GM04504 (cell line): ENCODE results near the gene CADPS.

ENCODE experiments used
- DNase-seq: peaks from one replicate; pipeline ENCODE4 v3.0.0-alpha.2; 2012; ENCODE audit warnings: low read depth

CADPS gene

GRCh38 chr3:62873761-62874710 lies 1.2 kb downstream of the CADPS start:
- DNase-seq = no peak

DNA sequence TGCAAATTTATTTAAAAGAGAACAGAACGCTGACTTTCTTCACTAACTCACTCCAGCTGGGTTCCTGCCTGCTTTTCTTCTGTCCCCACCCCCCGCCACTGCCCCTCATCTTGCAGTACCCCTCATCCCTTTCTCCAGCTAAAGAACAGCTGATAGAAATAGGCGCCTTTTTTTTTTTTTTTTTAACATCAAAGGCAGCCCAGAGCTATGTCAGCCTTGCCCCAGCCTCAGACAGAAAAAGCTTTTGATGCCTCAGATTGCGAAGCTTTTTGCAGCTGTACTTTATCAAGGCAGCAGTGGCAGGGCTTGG lies 1.8 kb downstream of the CADPS start:
- no peak for DNase-seq

DNA sequence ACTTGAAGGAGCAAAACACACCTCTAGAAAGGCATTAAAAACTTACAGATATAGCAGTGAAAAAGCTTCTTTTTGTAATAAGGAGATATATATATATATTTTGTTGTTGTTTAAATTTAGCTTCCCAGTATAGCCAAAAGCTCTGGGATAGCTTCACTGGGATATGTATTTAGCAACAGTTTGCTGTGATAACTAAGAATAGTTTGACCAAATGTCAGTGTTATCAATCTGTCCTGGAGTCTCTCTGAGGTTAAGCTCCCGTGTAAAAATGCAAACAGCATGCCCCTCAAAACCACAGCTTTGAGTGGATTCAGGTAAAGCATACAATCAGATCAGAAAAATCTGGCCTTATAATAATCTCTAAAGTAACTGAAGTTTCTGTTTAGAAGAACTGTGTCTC lies 2.9 kb downstream of the CADPS start:
- DNase-seq = no peak

DNA sequence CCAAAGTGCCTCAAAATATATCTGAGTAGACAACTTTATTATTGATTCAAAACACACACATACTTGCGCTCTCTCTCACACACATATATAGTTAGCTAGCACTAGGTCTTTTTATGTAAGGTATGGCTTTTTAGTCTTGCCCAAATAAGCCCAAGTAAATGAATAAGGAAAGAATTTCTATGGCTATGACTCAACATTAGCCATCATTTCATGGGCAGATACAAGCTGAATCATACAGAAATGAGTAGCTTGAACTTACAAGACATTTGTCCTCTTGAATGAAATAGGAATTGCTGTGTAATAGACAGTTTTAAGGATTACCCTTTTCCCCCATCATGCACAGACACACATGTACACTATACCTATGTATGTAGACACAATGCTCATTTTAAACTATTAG lies 4.9 kb downstream of the CADPS start:
- DNase-seq = no peak

- DNase-seq = no peak
Measured at GRCh38 chr3:62863648-62864047, 11.6 kb downstream of the CADPS start.

DNA sequence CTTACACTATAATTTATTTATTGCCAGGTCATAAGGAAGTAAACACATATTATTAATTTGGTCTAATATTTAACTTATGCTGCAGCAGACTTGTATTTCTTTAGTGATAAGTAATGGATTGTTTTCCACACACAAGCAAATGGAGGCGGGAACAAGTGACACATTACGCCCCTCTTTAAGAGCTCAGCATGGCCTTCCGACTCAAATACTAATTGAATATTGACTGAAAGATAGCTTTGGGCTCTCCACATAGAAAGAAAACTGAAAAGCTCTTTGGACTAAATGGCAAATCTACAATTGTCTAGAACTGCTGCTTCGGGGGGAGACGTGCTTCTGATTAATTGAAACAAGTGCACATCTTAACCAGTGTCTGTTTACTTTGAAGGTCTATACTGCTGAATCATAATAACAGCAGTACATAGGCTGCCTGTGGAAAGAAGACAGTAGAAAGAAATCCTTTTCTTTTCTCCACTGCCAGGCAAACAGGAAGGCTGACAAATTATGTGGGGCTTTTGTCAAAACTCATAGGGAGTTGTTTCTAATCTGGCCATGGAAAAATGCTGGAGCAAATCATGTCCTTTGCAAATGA lies 15.9 kb downstream of the CADPS start:
- DNase-seq = no peak

DNA sequence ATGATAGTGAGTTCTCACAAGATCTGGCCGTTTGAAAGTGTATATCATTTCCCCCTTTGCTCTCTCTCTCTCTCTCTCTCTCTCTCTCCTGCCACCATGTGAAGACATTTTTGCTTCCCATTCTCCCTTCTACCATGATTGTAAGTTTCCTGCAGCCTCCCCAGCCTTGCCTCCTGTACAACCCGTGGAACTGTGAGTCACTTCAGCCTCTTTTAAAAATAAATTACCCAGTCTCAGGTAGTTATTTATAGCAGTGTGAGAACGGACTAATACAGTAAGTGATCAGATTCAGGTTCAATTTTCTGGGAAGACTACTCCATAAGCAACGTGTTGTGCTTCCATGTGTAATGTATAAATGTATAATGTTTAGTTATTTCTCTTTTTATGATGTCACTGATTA lies 29.2 kb downstream of the CADPS start:
- DNase-seq = no peak

DNA sequence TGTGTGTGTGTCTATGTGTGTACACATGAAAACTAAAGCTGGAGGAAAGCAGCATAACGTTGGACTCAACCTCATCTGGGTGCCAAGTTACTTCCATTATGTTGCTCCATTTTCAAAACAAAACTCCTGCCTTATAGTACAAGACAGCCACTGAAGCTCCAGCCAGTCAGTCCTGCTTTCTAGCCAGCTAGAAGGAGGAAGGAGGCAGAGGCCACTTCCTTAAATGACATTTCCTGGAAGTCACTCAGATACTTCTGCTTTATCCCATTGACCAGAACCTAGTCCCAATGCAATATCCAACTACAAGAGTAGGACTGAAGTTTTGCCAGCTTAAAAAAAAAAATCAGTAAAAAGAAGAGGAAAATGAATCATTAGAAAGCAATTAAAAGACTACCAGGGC lies 31.7 kb downstream of the CADPS start:
- no peak for DNase-seq

DNA sequence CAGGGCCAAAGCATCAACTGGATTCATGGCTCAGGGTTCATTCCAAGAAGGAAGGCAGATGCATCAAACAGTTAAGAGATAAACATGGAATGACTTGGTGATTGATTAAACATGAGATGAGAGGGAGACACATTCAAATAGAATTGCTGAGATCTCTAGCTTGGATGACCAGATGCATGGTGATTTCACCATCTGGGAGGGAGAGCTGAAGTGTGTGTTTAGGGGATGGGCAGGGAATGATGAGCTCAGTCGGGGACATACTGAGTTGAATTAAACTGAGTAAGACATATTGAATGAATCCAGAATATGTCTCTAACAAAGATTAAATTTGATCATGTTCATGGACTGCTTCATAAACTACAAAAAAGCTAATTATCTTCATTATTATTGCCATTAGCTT lies 35.5 kb downstream of the CADPS start:
- DNase-seq = no peak

GRCh38 chr3:62837145-62837787 lies 38.0 kb downstream of the CADPS start:
- DNase-seq = no peak

- DNase-seq = no peak
Measured at GRCh38 chr3:62835554-62836236, 39.5 kb downstream of the CADPS start.

DNA sequence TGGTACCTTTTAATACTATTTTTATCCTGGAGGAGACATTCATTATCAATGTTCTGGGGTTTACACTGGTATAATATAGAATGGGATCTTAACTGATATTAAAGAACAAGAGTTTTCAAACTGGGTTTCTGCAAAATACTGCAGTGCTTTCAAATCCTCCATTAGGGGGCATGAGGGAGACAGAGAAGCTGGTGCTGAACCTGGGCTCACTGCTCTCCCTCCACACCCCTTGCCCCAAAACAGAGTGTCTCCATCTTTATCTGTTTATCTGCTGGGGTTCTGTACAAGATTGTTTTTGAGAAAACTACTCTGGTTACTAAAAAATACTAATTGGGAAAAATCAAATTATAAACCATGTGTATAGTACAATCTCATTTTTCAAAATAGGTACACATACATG lies 41.7 kb downstream of the CADPS start:
- DNase-seq = no peak

DNA sequence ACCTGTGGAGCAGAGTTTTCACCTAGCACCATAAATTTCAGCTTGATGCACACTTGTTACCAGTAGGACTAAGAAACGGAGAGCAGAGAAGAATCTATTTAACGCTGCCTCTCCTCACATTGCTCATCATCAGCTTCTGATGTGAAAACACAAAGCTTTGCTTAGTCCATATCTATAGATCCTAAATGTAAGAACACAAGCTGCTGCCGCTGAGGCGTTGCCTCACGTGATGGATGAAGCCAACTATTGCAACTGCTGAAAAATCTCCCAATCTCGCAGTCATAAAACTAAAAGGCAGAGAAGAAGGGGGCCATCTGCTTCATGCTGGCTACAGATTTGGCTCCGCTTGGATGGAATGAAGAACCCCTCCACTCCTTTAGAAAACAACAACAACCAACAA lies 42.7 kb downstream of the CADPS start:
- DNase-seq = no peak

DNA sequence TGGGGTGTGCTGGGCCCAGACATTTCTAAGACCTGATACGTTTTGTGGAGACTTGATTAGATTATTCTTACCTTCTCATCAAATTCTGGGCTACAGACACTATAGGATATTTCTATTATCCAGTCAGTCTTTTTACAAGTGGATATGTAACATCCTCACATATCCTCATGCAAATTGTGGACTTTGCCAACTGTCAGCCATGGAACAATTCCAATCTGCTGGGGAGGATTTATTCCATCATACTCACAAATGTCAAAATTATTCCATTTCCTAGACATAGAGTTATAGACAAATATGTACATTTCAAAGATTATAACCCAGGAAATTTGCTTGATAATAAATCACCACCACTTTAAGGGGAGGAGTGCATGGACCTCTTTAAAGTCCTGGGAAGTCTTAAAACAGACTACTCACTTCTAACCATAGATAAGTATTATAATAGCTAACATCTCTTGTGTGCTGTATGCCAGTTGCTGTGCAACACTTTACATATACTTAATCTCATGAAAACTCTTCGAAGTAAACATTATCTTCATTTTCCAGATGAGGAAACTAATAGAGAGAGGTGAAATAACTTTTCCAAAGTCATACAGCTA lies 44.4 kb downstream of the CADPS start:
- DNase-seq = no peak

DNA sequence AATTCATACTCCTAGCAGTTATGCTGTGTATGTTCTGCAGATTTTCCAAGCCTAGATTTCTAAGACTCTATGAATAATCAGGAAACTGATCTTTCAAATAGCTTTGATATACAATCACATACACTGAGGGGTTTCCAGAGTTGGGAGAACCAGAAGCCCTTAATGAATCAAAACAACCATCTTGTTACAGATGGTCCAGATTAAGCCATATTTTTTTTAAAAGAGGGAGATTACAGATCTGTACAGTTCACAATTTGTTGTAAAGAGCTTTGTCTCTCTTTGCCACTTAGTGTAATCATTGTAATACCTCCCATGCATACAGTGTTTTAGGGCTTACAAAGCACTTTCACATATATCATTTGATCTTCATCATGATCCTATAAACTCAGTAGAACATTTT lies 47.7 kb downstream of the CADPS start:
- DNase-seq = no peak

DNA sequence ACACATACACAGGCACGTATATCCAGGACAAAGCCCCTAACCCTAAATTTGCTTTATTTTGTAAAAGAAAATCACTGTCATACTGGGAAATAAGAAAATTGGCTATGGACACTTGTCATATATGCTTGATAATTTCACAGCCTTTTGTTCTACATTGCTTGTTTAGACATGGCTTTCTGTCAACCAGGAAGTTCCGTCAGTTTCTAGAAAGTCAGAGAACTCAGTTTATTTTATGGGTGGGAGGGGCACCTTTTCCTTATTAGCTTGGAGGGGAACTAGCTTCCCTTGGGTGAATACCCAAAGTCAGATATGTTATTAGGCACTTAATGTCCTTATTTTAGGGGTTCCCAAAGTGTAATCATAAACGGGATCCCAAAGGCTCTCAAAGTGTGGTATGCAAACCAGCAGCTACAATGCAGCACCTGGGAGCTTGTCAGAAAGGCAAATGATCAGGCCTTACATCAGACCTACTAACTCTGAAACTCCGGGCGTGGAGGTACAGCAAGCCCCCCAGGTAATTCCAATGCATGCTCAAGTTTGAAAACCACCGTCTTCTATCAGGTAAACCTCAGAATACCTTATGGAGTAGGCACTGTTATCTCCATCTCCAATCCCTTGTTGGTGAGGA lies 50.1 kb downstream of the CADPS start:
- DNase-seq = no peak

DNA sequence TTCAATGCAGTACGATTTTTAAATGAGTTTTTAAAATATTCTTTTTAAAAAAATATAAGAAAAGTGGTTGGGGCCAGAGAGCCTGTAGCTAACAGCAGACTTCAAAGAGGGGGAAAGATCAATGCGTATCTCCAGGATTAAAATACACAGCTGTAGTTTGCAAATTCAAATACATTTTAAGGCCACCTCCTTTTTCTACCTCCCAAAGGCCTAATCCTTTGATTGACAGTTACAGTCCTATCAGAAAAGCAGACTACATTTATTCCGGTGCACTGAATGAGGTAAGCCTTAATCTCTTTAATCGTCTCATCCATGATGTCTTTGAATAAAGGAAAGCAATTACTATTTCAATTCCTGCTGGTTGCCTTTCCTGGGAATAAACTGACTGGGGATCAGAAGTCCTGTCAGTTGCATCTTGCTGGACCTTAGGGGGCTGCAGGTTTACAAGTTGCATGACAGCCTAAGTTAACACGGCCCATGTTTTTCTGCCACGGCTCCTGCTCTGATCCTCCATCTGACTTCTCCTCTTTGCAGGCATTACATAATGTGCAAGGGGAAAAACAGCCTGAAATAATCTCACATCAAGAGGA lies 51.7 kb downstream of the CADPS start:
- no peak for DNase-seq

- DNase-seq = no peak
Measured at GRCh38 chr3:62822905-62823304, 52.3 kb downstream of the CADPS start.

GRCh38 chr3:62818347-62818746 lies 56.9 kb downstream of the CADPS start:
- DNase-seq = no peak

DNA sequence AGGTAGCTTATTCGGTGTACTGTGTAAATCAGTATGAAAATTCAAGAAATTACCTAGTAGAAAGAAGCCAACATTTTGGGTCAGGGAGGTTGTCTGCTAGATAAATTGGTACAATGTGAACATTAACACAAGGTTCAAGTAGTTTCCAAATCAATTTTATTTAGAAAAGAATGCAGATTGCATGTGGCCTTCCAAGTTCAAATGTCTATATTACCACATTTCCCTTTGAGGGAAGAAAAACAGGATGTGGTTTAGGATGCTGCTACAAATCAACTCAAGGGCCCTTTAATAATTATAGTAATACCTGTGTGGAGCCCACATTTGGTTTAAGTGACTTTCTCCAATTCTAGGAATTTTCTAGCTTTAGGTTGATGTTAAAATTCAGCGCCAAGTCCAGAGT lies 57.5 kb downstream of the CADPS start:
- DNase-seq = no peak

- DNase-seq = no peak
Measured at GRCh38 chr3:62815981-62816380, 59.2 kb downstream of the CADPS start.

DNA sequence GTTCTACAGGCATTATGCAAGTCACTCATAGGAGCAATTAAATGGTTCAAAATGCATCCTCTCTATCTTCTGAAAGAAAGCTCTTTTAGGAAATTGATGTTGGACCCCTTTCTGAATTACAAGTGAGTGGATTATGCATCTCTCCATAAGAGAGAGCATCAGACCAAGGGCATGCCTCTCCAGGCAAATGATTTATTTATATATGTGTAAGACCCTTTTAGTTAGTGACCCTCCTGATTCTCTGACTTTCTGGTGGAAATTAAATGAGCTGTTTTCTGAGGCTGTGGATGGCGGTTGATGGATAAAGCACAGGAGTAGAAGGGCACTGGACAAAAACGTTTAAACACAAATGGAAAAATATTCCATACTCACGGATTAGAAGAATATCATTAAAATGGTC lies 62.6 kb downstream of the CADPS start:
- DNase-seq = no peak
